AG04449 (cell line): ENCODE results near the gene AADACL2.

Experiments
- CTCF ChIA-PET: fragments of 350-600 bp; formaldehyde crosslinking; extraction: SDS; loops from one replicate; lab custom pipeline; 2021; ENCODE audit warnings: antibody characterized with exemption; lab: Yijun Ruan, JAX
- POLR2A ChIA-PET: fragments of 400-600, 350-600 bp; formaldehyde crosslinking; extraction: SDS; loops from one replicate; lab custom pipeline; 2020; ENCODE audit warnings: antibody characterized with exemption, inconsistent platforms; lab: Yijun Ruan, JAX
- DNase-seq: peaks from one replicate; pipeline ENCODE4 v3.0.0-alpha.2; 2010; ENCODE audit warnings: low read depth, low spot score
- H3K4me3 ChIP-seq: 2 replicates; pipeline ENCODE4 v1.5.1; 2011; ENCODE audit warnings: low read depth, mild to moderate bottlenecking, control low read depth, low read length
- TF ChIP-seq, protein P1 (sequence below): IDR thresholded peaks from one replicate; pipeline ENCODE4 v1.5.1; 2011; ENCODE audit warnings: mild to moderate bottlenecking, moderate library complexity, low read length, control low read depth, inconsistent platforms; ENCODE audit not compliant: insufficient read depth; ENCODE audit errors: missing control alignments

The AADACL2 gene

DNA sequence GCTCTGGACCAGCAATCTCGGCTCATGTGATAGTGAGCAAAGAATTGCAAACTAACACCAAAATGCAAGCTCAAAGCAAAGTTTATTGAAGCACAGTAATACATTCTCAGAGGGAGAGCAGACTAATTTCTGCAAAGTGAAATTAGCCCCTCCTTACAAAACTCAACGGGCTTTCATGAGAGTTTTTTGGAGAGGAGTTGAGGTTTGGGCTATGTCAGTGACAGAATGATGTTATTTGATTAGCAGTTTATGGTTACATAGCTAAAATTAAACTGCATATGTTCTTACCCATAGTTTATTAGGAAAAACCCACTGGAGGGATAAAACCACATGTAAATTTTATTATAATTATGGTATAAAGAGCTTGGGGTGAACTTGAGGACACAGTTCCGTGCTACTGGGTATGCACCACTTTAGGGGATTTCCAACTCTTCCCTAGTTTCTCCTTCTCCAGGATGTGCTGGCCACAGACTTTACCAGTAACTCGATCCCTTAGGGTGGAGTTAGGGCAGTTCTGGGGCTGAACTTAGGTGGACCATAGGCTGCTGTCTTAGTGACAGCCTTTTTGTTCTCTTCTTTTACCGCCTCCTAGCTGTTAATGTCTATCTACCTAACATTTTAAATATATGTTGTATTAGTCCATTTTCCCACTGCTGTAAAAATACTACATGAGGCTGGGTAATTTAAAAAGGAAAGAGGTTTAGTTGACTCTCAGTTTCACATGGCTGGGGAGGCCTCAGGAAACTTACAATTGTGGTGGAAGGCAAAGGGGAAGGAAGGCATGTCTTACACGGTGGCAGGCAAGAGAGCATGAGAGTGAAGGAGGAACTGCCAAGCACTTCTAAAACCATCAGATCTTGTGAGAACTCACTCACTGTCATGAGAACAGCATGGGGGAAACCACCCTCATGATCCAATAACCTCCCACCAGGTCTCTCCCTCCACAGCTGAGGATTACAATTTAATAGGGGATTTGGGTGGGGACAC, 8.9 kb upstream of the AADACL2 start:
- DNase-seq, result no peak
- CTCF ChIA-PET, result no interaction called here
- TF ChIP-seq, protein P1, sequence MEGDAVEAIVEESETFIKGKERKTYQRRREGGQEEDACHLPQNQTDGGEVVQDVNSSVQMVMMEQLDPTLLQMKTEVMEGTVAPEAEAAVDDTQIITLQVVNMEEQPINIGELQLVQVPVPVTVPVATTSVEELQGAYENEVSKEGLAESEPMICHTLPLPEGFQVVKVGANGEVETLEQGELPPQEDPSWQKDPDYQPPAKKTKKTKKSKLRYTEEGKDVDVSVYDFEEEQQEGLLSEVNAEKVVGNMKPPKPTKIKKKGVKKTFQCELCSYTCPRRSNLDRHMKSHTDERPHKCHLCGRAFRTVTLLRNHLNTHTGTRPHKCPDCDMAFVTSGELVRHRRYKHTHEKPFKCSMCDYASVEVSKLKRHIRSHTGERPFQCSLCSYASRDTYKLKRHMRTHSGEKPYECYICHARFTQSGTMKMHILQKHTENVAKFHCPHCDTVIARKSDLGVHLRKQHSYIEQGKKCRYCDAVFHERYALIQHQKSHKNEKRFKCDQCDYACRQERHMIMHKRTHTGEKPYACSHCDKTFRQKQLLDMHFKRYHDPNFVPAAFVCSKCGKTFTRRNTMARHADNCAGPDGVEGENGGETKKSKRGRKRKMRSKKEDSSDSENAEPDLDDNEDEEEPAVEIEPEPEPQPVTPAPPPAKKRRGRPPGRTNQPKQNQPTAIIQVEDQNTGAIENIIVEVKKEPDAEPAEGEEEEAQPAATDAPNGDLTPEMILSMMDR, result no peak
- no peak overlapping the region for H3K4me3 ChIP-seq
- POLR2A ChIA-PET, result no interaction called here

DNA sequence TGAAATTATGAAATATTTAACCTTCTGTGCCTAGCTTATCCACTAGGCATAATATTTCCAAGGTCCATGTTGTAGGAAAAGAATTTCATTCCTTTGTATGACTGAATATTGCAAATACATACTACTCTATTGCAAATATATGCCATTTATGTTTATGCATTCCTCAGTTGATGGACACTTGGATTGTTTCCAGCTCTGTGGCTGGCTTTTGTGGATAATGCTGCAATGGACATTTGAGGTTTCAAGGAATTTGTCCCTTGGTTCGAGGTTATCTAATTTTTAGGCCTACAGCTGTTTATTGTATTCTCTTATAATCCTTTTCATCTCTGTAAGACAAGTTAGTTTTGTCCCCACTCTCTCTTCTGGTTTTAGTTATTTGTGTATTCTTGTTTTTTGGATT, 7.7 kb upstream of the AADACL2 start:
- DNase-seq, result no peak
- H3K4me3 ChIP-seq, result no peak overlapping the region
- TF ChIP-seq, protein P1, result no peak
- POLR2A ChIA-PET, result no interaction called here
- CTCF ChIA-PET, result interaction anchor here (0.7 kb wide), 1 partner anchor 18 kb away, joined by 3 read pairs; no protein-coding TSS in a partner anchor

DNA sequence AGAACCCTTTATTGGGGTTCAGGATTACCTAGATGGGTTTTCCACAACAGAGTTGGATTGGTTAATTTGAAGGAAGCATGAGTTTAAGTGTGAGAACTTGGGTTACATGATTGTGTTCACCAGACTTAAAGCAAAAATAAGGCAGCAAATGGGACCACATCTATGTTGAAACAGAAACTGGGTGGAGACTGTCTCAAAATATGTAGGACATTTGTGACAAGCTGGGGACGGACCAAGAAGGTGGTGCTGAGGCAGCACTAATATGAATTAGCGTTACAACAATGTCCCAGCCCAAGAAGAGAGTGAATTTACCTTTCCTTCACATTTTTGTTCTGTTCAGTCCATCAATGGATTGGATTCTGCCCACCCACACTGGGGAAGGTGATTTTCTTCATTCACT, 866 bp upstream of the AADACL2 start:
- TF ChIP-seq, protein P1, result no peak
- no peak for DNase-seq
- H3K4me3 ChIP-seq, result no peak overlapping the region
- ChIA-PET CTCF (no interaction called here), POLR2A (no interaction called here)

DNA sequence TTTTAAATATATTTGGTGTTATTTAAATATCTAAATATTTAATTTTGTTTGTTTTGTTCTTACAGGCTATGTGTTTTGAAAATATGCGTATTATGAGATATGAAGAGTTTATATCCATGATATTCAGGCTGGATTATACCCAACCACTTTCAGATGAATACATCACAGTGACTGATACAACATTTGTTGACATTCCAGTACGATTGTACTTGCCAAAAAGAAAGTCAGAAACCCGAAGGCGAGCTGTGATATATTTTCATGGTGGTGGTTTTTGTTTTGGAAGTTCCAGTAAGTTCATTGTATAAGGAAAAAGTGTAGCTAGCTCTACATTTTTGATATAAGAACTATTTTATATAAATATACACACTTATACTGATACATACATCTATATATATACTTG, 6.9 kb downstream of the AADACL2 start:
- CTCF ChIA-PET, result no interaction called here
- H3K4me3 ChIP-seq, result no peak overlapping the region
- POLR2A ChIA-PET, result no interaction called here
- TF ChIP-seq, protein P1, result no peak
- no peak for DNase-seq

DNA sequence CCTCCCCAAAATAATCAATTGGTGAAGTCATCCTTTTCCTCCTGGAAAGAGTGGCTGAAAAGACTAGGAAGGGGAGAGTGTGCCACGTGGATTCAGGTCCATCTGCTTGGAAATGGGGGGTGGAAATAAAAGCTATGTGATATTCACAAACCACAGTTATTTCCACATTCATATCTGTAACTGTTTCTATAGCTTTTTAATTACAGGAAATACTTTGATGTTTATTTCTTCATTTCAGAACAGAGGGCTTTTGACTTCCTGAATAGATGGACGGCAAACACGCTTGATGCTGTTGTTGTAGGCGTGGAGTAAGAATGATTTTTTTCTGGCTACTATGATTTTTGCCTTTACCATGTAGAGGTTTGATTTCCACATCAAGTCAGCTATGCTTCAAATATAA, 10.1 kb downstream of the AADACL2 start:
- ChIA-PET POLR2A (no interaction called here), CTCF (interaction anchor here (0.5 to 1.6 kb wide), 3 partner anchors 8 to 275 kb away, joined by 3 to 4 read pairs (median 4); no protein-coding TSS in a partner anchor)
- no peak overlapping the region for H3K4me3 ChIP-seq
- no peak for DNase-seq
- TF ChIP-seq, protein P1, result no peak

DNA sequence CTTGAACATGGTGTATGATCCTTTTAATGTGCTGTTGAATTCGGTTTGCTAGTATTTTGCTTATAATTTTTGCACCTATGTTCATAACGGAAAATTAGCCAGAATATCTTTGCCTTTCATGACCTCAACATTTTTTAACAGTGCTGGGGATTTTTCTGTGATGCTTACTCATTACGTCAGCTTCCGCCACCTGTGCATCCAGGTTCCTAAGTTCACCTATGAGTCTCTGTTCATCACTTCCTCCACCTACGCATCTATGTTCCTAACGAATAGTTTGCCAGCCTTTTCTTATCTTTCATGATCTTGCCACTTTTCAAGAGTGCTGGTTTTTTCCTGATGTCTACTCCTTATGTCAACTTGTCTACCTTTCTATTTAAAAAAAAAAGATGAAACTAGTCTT, 16.5 kb downstream of the AADACL2 start:
- POLR2A ChIA-PET, result no interaction called here
- no peak for DNase-seq
- CTCF ChIA-PET, result no interaction called here
- TF ChIP-seq, protein P1, result no peak
- no peak overlapping the region for H3K4me3 ChIP-seq
